ENCODE measurements around the gene GIMD1.
"Not testable (repeated sequence)": the region's sequence is repeated elsewhere in the genome, so short reads cannot be mapped to it uniquely, and the experiment has no call there.

Gene GIMD1

DNA sequence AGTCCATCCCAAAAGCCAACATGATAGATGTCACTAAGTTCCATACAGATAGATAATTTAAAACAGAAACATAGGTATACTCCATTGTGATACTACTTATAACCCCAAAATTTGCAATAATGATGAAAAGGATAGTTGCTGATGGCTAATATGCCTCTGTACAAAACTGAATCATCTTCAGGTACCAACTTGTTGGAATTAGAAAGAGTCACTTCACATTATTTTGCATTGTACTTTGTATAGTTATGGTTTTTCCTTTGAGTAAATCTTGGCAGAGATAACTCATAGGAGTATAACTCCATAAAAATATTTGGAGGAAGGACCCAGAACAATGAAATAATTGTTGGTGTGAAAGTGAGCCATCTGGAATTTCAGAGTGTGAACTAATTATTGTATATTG is 17.6 kb downstream of the GIMD1 start:
- no peak for DNase-seq (ENCODE audit: low spot score)

DNA sequence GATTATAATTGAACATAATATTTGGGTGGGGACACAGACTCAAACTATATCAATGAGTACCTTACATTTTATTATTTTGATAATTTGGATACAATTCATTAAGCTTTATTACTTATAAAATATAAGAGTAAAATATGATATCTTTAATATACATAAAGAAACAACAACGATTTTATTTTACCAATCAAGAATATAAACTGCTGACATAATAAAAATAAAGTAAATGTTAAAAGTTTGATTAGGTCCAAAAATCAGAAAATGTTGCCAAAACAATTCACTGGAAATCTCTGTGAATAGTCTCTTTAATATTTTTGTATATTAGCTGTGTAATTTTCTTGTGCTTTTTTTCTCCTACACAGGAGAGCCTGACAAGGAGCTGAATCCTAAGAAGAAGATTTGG is 21.4 kb downstream of the GIMD1 start:
- no peak for DNase-seq (ENCODE audit: low spot score)

DNA sequence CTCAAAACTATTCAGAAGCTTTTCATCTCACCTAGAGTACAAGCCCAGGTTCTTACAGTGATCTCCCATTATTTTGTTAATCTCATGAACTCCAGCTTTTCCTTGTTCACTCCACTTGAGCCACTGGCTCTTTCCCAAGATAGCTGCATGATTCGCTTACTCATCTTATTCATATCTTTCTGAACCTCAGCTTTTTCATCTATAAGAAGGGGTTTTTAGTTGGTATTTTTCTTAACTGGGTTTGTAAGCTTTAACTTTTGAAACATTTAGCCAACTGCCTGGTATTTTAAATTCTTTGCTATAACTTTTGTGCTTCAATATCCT is 24.0 kb downstream of the GIMD1 start:
- no peak for DNase-seq (ENCODE audit: low spot score)

DNA sequence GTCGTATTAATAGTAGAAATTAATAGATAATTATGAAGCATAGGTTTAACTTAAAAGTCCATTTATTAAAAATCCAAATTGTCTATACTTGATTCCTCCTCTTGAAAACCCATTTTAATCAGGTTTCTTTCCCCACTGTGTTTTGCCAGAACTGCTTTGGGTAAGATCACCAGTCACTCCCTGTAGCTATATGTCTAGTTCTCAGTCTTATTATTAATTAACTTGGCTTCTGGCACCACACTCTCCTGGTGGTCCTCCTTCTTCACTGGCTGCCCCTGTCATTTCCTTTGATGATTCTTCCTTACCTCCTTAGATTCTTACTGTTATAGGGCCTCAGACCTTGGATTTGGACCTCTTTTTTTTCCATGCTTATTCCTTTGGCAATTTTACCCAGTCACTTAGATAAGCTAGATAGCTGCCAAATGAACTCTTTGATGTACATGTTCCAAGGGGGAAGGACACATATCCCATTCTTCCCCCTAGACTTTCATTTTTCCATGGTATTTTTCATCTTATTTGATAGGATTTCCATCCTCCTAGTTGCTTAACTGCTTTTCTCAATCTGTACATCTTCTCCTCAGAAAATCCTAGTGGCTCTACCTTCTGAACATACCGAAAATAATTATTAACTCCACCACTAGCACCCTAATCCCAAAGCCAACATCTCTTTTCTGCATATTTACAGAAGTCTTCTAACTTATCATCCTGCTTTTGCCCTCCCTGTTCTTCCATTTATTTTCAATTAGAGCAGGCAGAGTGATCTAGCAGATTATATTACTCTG is 24.5 kb downstream of the GIMD1 start:
- DNase-seq (ENCODE audit: low spot score): no peak

DNA sequence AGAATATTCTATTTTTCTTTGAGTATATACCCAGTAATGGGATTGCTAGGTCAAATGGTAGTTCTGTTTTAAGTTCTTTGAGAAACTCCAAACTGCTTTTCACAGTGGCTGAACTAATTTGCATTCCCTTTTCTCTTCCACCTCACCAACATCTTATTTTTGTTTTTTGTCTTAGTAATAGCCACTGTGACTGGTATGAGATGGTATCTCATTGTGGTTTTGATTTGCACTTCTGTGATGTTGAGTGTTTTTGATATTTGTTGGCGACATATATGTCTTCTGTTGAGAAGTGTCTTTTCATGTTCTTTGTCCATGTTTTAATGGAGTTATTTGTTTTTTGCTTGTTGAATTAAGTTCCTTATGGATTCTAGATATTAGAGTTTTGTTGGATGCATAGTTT is 27.8 kb downstream of the GIMD1 start:
- no peak for DNase-seq (ENCODE audit: low spot score)

DNA sequence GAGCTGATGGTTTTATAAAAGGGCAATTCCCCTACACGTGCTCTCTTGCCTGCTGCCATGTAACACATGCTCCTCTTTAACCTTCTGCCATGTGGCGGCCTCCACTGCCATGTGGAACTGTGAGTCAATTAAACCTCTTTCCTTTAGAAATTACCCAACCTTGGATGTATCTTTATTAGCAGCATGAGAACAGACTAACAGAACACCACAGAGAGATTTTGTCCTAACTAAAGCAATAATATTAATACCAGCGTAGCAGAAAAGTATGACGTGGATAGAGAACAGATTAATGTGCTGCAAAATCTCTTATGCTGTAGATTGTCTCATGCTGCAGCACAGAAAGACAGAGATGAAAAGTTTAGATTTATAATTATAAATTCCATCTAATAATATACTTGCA is 29.1 kb downstream of the GIMD1 start:
- DNase-seq (ENCODE audit: low spot score): no peak

DNA sequence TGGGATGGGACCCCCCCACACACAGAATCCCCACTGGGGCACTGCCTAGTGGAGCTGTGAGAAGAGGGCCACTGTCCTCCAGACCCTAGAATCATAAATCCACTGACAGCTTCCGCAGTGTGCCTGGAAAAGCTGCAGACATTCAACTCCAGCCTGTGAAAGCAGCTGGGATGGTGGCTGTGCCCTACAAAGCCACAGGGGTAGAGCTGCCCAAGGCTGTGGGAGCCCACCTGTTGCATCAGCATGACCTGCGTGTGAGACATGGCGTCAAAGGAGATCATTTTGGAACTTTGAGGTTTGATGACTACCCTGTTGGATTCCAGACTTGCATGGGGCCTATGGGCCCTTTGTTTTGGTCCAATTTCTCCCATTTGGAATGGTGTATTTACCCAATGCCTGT is 29.9 kb downstream of the GIMD1 start:
- DNase-seq (ENCODE audit: low spot score): no peak

DNA sequence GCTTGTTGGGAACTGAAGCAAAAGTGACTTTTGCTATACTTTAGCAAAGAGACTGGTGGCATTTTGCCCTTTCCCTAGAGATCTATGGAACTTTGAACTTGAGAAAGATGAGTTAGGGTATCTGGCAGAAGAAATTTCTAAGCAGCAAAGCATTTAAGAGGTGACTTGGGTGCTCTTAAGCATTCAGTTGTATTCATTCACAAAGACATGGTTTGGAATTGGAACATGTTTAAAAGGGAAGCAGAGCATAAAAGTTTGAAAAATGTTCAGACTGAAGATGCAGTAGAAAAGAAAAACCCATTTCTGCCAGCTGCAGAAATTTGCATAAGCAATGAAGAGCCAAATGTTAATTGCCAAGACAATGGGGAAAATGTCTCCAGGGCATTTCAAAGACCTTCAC is 30.7 kb downstream of the GIMD1 start:
- no peak for DNase-seq (ENCODE audit: low spot score)

DNA sequence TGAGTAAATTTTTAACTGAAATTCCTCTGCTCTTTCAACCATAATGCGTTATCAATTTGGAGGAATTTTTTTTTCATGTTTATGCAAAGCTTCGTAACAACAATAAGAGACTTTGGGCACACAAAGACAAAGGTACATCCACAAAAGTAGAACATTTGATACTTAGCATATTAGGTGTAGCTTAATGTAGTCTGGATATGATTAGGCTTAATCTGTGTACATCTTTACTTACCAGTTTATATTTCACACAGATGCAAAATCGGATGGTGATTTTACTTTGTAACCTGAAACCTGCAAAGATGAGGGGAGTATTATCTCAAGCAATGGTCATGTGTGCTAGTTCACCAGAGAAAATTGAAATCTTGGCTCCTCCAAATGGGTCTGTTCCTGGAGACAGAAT is 32.0 kb downstream of the GIMD1 start:
- no peak for DNase-seq (ENCODE audit: low spot score)

DNA sequence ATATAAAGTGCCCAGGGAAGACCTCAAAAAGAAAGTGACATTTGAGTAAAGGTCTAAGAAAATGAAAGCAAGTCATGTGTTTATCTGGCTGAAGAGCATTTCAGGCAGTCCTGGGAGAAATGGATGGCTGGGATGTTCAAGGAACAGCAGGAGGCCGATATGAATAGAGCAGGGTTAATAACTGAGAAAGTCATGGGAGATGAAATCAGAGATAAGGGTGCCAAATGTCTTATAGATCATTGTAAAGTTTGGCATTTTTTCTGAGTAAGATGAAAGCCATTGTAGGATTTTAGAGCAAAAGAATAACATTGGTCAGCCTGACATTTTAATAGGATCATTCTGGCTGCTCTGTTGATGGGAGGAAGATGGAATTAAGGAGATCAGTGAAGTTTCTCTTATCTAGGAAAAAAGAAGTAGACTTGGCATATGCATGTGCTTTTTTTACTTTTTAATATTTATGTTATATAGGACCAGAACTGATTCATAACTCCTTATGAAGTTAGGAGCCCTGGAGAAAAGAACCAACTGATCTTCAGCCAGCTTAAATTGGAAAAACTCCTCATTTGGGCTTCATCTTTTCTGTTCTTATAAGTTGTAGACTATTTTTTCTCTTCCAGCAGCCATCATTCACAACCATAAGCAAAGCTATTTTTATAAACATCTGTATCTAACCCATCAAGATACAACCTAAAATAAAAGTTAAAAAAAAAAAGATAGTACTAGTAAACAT is 33.7 kb downstream of the GIMD1 start:
- DNase-seq (ENCODE audit: low spot score): no peak

DNA sequence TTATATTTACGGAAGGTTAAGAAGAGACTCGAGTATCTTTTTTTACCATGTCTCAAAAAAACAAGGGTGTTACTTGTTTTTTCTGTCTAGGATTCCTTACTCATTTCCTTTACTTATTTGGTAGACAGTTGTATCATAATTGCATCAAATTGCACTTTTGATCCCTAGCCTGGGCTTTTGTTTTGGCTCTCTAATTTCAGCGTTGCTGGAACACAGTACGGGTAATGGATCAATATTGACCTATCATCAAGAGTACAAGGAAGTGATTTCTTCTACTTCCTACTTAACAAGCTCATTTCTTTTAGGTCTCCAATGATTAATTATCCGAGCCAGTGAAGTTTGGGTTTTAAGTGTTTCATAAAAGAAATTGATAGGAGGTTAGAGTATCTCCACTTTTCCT is 35.4 kb downstream of the GIMD1 start:
- DNase-seq (ENCODE audit: low spot score): no peak

DNA sequence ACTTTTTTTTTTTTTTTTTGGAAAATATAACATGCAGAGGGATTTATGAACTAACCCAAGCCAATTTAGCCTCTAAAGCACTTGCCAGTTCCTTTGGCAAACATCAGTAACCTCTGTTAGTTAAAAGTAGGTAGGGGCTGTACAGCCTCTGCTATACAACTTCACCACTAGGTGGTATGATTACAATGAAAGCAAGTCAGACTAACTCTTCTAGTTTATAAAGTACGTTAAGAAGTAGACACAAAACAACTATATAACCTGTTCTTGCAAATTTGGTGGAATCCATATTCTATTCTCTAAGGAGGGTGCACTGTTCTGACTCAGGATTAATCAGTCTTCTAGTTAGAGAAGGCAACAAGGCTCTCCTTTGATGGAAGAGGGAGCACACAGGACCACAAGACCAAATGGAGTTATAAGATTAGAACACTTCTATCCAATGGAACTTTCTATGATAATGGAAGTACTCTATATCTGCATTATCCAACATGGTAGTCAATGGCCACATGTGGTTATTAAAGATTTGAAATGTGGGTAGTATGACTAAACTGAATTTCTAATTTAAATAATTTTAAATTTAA is 39.4 kb downstream of the GIMD1 start:
- peak; percentile 26 for DNase-seq (ENCODE audit: low spot score)

DNA sequence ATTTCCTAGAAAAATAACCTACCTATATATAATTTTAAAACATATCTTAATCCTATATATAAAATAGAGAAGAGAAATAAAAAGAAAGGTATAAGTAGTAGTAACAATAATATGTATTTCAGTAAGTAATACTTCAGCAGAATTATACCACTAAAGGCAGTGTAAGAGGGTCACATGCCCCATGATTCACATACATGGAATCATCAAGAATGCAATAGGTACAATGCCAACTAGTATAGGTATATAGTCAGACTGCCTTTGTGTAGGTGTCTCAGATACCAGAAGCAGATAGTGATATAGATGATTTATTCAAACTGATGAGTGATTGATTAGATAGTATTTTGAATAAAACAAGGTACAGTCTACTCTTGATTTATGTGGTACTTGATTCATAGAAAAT is 42.8 kb downstream of the GIMD1 start:
- DNase-seq (ENCODE audit: low spot score): no peak

DNA sequence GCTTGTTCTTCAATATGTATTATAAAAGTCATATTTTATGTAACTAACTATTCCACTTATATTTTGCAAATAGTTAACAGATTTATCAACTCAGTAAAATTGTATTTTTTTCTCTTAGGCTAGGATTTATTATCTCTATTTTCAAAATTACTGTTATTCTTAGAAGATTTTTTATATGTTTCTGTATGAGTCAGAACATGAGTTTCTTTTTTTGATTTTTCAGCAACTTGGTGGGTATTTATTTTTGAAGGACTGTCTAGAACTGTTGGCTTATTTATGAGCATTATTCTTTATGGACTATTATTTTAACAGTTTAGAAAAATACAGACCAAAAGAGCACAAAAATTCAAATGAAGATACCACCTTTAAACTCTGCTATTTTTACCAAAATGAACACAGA is 45.5 kb downstream of the GIMD1 start:
- no peak for DNase-seq (ENCODE audit: low spot score)

DNA sequence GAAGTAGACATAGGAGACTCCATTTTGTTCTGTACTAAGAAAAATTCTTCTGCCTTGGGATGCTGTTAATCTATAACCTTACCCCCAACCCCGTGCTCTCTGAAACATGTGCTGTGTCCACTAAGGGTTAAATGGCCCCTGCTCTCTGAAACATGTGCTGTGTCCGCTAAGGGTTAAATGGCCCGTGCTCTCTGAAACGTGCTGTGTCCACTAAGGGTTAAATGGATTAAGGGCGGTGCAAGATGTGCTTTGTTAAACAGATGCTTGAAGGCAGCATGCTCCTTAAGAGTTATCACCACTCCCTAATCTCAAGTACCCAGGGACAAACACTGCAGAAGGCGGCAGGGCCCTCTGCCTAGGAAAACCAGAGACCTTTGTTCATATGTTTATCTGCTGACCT is 46.8 kb downstream of the GIMD1 start:
- DNase-seq (ENCODE audit: low spot score): not testable (repeated sequence)

DNA sequence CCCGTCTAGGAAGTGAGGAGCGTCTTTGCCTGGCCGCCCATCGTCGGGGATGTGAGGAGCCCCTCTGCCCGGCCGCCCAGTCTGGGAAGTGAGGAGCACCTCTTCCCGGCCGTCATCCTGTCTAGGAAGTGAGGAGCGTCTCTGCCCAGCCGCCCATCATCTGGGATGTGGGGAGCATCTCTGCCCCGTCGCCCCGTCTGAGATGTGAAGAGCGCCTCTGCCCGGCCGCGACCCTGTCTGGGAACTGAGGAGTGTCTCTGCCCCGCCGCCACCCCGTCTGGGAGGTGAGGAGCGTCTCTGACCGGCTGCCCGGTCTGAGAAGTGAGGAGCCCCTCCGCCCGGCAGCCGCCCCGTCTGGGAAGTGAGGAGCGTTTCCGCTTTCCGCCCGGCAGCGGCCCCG is 47.4 kb downstream of the GIMD1 start:
- DNase-seq (ENCODE audit: low spot score): not testable (repeated sequence)

DNA sequence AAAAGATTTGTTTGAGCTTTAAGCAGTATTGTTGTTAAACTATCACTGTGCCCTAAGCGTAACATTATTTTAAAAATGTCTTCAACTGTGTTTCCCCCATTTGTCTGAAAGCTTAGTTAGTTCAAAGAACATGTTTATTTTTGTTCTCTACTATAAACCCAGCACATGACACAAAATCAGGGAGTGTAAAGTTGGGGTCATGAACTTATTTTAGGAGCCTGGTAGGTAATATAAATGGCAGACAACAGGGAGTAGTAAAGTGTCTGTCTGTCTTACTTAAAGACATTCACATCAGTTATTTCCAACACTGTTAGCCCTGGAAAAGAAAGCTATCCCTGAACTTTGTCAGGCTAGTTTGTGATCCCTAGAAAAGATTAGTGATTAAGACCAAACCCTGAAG is 48.3 kb downstream of the GIMD1 start:
- no peak for DNase-seq (ENCODE audit: low spot score)

DNA sequence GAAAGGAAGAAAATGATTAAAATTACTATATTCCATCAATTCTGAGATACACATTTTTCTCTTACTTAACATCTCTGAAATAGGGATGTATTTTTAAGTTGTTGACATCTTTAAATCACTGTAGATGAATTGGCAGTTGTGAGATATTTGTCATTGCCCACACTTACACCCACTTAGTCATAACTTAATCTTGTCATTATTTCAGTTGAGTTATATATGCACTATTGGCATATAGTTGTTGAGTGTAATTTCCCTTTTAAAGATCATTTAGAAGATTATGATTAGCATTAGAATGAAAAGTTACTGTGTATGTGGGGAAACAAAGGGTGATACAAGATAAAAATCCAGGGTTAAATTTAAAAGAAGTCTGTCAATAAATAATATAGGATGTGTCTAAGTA is 50.1 kb downstream of the GIMD1 start:
- DNase-seq (ENCODE audit: low spot score): no peak

DNA sequence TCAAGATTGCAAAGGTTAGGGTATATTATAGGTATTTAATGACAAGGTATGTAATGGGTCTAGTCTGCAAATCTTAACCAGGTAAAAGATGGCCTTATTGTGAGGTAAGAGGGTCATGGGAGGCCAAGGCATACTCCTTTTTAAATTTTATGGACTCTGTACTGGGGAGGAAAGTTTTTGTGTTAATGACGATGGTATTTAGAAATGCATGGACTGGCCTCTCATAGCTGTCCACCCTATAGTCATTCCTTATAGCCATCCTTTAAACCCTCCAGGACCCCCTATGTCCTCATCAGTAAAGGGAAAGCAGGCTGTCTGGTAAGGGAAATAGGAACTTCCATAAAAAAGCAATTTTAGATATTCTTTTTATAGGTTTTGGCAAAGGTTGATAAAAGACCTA is 50.8 kb downstream of the GIMD1 start:
- DNase-seq (ENCODE audit: low spot score): no peak

DNA sequence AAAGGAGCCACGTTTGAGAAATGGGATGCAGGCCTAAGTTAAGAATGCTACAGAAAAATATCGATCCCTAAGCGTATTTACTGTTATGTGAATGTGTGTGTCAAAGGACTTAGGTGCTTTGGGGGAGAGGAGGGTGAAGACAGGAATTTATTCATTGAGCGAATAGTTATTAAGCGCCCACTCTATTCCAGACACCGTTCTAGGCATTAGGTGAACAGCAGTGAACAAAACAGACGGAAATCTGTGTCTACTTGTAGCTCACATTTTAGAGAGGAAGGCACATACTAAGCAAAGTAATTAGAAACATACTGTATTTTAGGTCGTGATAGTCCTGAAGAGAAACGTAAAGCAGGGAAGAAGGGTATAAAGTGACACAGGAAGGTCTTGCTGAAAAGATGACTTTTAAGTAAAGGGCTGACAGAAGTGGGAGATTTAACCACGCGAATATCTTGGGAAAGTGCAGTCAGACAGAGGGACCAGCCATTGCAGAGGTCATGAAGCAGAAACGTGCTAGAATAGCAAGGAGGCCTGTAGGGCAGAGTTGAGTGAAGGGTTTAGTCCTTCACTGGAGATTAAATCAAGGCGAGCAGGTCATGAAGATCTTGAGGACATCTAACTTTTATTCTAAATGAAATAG is 51.7 kb downstream of the GIMD1 start:
- DNase-seq (ENCODE audit: low spot score): no peak

DNA sequence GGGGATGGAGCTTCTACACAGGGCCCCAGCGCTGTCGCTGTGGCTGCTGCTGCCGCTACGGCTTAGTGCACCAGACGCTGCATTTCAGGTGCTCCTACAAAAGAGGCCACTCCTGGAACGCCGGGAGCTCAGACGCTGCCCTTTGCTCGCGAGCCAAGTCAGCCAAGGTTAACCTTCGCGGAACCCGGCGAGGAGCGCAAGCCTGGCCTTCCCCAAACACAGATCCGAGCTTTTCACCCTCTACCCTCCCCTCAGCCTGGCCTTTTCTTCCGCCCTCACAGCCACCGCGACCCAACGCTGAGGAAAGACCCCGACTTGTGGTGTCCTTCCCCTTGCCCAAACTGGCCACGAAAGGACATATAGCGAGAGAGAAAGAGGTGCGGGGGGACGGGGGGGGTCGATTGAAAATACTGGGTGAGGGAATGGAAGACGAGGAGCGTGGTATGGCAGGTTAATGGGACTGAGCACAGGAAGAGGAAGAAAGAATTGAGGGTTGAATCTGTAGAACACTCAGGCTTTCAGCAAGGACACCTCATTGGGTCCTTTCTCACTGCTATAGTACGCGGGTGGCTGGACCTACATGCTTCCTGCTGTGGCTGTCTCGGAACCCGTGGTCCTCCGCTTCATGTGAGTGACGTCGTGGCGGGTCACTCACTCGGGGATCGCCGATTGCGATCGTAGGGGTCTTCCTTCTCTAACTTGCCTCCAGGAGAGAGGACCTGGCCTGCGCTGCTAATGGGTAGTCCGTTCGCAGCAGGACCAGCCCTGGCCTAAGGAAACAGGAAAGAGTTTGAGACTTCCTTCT is 52.4 kb downstream of the GIMD1 start, which contains the start of the genes AIMP1 and TBCK:
TSS of gene AIMP1 (plus strand) at position 583 of the 805 bp plus-strand sequence. CDS start 8,460 bp downstream, outside the sequence.
TSS of gene TBCK (minus strand) at position 242 of the 805 bp plus-strand sequence. CDS start 7,249 bp downstream, outside the sequence.
- peak; percentile 82 for DNase-seq (ENCODE audit: low spot score)

DNA sequence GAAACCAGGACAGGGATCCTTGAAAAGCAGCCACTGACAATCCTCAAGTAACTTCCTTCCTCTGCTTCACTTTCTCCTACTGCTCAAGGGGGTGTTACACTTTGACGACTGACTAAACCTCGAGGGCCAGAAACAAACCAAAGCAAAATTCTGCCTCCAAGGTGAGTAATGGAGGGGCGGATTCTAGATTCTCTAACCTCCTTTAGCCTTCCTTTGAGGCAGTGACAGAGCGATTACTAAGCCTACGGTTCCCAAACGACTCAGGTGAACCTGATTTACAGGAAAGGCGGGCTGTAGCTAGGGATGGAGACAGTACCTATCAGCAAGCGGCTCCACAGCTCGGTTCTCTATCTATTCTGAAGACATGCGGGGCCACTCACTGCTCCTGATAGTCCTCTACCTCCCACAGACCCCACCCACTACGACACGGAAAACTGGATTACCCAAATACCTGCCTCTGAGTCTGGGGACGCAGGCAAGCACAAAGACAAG is 53.1 kb downstream of the GIMD1 start:
- DNase-seq (ENCODE audit: low spot score): no peak
